HG02981 (cell line): Measurements from ENCODE around the gene MIEF2.

ENCODE experiments used
- ATAC-seq: cut with Tn5 transposase; IDR thresholded peaks from one replicate; pipeline ENCODE4 v1.9.1; 2021; ENCODE audit warnings: mild to moderate bottlenecking, moderate library complexity; ENCODE audit not compliant: unreplicated experiment

MIEF2 gene

DNA sequence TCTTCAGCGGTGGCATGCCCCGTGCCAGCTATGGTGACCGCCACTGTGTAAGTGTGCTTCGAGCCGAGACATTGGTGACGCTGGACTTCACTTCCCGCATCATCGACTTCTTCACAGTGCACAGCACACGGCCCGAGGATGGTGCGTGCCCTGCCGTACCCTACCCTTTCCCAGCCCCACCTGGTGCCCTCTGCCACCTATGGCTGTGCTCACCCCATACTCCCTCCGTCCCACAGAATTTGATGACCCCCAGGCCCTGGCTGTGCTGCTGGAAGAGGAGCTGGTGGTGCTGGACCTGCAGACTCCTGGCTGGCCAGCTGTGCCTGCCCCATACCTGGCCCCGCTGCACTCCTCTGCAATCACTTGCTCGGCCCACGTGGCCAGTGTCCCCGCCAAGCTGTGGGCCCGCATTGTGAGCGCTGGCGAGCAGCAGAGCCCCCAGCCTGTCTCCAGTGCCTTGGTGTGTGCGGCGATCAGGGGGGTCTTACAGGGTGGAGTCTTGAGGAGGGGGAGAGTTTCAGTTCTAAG lies 25.5 kb upstream of the MIEF2 start:
- no peak for ATAC-seq

GRCh38 chr17:18235743-18236256 lies 24.7 kb upstream of the MIEF2 start:
- ATAC-seq: no peak

- no peak for ATAC-seq
These were observed 24.0 kb upstream of the MIEF2 start for GRCh38 chr17:18236494-18236893.

- ATAC-seq: no peak
These were observed 23.0 kb upstream of the MIEF2 start for GRCh38 chr17:18237461-18237860.

GRCh38 chr17:18238299-18238698 lies 22.2 kb upstream of the MIEF2 start:
- ATAC-seq: no peak

- ATAC-seq: no peak
These were observed 20.0 kb upstream of the MIEF2 start for GRCh38 chr17:18240449-18240848.

DNA sequence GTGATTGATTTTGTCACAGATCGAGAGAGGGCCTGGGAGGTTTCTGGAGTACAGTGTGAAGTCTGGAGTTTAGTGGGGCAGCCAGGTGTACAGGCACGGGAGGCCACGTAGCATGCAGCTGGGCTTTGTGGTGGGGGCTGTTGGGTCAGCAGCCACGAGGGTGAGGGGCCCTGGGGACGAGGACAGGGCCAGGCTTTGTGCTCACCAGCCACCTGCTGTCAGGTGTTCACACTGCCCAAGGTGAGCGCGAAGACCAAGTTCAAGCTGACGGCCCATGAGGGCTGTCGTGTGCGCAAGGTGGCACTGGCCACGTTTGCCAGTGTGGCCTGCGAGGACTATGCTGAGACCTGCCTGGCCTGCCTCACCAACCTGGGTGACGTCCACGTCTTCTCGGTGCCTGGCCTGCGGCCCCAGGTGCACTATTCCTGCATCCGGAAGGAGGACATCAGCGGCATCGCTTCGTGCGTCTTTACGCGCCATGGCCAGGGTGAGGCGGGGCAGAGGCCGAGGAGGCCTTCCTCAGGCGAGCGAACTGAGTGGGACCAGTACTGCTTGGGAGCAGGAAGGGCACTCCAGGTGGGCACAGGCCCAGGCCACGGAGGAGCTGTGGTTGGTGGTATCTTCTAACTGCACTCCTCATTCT lies 19.1 kb upstream of the MIEF2 start:
- no peak for ATAC-seq

- ATAC-seq: no peak
These were observed 15.3 kb upstream of the MIEF2 start for GRCh38 chr17:18245038-18245776.

DNA sequence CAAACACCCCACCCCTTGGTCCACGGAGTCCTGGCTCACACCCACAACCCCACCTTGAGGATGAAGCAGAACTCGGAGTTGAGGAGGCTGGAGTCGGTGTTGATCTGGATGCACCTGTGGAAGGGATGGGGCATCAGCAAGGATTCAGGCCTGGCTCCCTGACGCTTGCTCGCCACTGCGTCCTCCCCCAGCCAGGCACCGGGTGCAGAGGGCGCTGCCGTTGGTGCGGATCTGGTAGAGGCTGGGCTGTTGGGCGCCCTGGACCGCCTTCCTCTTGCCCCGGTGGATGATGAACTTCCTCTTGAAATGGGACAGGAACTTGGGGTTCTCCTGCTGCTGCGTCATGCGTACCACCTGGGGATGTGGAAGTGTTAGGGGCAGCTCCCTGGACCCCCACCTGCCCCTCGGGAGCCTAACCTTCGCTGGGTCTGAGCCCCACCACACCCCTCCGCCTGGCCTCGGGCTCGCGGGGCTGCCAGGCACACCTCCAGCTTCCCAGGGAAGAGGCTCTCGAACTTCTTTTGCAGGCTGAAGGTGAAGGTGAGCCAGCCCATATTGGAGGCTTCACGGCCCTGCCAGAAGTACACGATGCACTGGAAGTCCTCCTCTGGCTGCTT lies 14.2 kb upstream of the MIEF2 start:
- no peak for ATAC-seq

DNA sequence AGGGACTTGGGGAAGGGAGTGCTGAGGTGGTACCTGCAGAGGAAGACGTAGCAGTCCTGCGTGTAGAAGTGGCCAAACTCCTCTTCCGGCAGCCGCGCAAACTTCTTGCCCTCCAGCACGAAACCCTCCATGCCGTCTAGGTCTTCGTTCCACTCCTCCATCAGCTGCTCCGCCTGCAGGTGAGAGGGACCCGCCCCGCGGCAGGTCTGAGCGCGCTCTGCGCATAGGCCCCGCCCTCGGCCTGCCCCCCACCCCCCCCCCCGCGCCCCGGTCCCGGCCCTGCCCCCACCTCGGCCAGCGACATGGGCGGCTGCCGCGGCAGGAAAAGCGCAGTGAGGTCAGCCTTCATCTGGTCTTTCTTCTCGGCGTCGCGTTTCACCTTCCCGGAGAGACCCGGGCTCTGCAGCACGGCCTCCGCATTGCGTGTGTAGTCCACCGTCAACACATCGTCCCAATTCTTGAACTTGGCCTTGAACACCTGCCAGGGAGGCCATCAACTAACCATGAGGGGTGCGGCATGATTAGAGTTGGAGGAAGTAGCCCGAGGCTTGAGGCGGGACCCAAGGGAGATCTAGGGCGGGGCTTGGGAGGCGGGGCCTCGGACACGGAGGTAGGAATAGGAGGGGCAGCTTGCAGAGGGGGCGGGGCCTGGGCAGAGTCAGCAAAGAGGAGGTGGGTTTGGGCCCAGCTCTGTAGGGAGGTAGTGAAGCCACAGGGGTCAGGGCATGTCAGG lies 13.4 kb upstream of the MIEF2 start:
- no peak for ATAC-seq

- no peak for ATAC-seq
These were observed 12.9 kb upstream of the MIEF2 start for GRCh38 chr17:18247613-18248001.

DNA sequence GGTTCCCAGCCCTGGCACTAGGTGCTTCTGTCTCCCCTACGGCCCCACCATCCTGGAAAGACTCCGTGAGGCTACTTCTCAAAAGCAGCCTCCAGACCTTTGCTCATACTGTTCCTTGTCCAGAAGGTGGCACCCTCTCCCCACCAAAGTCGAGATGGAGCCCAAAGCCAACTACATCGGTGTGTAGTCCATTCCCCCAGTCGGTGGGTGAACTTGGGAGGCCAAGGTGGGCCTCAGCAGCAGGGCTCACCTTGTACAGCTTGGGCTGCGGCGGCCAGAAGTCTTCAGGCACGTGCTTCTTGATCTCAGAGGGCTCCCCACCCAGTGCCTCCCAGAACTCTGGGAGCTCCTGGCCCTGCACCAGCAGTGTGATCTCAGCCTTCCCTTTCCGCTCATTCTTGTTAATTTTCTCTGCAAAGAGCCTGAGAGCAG lies 12.1 kb upstream of the MIEF2 start:
- no peak for ATAC-seq

- no peak for ATAC-seq
These were observed 11.7 kb upstream of the MIEF2 start for GRCh38 chr17:18248811-18249210.

- no peak for ATAC-seq
These were observed 10.2 kb upstream of the MIEF2 start for GRCh38 chr17:18250259-18250658.

- ATAC-seq: no peak
These were observed 9.8 kb upstream of the MIEF2 start for GRCh38 chr17:18250708-18251107.

DNA sequence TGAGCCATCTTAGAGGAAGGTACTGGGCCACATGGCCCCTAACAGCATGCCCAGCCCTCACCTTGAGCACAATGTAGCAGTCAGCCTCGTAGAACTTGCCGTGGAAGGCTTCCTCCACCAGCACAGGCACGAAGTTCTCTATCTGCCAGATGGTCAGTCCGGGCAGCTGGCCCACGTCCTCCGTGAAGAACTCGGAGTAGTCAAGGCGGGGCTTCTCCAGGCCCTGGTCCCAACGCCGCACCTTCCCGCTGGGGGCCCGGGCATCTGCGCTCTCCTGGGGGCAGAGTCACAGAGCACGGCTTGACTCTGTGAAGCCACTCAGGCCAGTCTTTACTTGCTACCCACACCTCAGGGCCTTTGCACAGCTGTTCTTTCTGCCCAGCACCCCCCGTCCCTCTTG lies 9.3 kb upstream of the MIEF2 start:
- ATAC-seq: no peak

DNA sequence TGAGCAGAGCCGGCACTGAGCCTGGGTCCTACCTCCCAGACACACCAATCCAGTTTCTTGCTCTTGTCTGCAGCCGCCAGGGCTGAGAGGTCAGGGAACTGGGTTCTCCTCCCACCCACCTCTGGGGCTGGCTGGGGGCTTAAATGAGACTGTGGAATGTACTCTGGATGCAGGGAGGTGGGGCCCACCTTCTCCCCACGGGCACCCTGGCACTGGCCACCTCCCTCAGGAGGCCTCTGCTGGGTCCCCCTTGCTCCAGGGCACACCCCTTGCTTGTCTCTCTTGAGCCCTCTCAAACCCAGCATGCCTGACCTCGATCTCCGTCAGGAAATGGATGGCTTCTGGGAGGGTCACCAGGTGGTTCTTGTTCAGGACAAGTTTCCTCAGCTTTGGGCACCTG lies 8.3 kb upstream of the MIEF2 start:
- no peak for ATAC-seq

- no peak for ATAC-seq
These were observed 7.1 kb upstream of the MIEF2 start for GRCh38 chr17:18253187-18253884.

DNA sequence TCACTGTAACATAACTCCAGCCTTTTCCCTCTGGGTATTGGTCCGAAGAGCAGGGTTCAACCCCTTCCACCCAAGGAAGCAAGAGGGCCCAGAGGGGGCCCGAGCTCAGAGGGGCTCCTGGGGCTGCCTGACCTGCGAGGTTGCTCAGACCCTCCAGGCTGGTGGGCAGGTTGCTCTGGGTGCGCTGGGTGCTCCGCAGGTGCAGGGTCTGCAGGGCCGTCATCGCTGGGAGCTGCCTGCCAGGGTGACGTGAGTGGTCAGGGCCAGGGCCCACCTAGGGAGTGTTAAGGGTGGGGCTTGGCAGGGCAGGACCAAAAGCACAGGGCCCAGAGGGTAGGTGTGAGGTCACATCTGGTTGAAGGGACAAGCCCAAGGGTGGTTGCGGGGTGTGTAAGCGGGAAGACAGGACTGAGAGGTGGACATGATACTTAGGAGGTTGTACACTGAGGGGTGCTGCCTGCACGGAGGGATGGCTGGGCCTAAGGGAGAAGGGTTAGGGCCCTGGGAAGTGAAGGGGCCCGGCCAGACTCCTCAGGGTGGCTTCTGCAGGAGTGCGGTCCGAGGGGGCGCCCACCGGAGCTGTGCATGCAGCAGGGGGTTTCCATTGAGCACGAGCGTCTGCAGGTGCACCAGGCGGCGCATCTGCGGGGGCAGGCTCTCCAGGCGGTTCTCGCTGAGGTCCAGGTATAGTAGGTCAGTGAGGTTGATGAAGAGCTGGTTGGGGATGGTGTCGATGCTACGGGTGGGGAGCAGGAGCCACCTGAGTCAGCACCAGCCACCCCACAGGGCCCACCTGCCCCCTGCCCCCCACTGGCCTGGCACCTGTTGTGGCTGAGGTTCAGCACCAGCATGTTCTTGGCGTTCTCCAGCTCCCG lies 6.3 kb upstream of the MIEF2 start:
- no peak for ATAC-seq
